Caki2 (cell line): ENCODE measurements around the gene CDK4. TPM values are rescaled to one million over a fixed set of nuclear protein-coding genes. Genes with fewer than 3 reads are reported as not detected.
"Not testable (repeated sequence)": the region's sequence is repeated elsewhere in the genome, so short reads cannot be mapped to it uniquely, and the experiment has no call there.

Experiments used
- DNase-seq: peaks from one replicate; pipeline ENCODE4 v3.0.0-alpha.2; 2015; ENCODE audit warnings: low read depth
- in situ Hi-C: cut with HindIII; loops from 2 replicates; pipeline ENCODE4 v1.10.0; 2016; ENCODE audit warnings: low sequenced_read_pairs, low pct_unique_long_range_greater_than_20kb, mixed read lengths
- total RNA-seq: library from RNA; depleted of rRNA; stranded (reverse); fragments of >200 nt; shearing (Covaris generic); gene quantifications from 2 replicates; pipeline ENCODE4 v1.2.3, GENCODE V29; 2014; ENCODE audit warnings: low replicate concordance

Gene CDK4
- total RNA-seq, 1 experiment from 2014 or later: 654 TPM

- in situ Hi-C loops, DNase-seq: not testable (repeated sequence)
Measured at GRCh38 chr12:57774634-57775033, 22.5 kb upstream of the CDK4 start.

- in situ Hi-C loops: no loop called here
- DNase-seq: no peak
Measured at GRCh38 chr12:57772429-57773322, 20.6 kb upstream of the CDK4 start, which contains the start of gene EEF1AKMT3. EEF1AKMT3 (plus strand) TSS chr12:57772614; CDS start chr12:57772725, 111 bp downstream.

GRCh38 chr12:57771873-57772428, 19.8 kb upstream of the CDK4 start, which contains the start of gene METTL1:
METTL1 (minus strand) TSS chr12:57772105; CDS start chr12:57772083, 22 bp downstream.
- DNase-seq: peak; percentile 99
- in situ Hi-C loops: no loop called here

GRCh38 chr12:57771236-57771872, 19.2 kb upstream of the CDK4 start:
- in situ Hi-C loops: no loop called here
- no peak for DNase-seq

GRCh38 chr12:57770734-57771133, 18.6 kb upstream of the CDK4 start:
- DNase-seq: no peak
- in situ Hi-C loops: no loop called here

- no peak for DNase-seq
- in situ Hi-C loops: no loop called here
Measured at GRCh38 chr12:57769594-57769993, 17.5 kb upstream of the CDK4 start.

GRCh38 chr12:57767876-57768275, 15.8 kb upstream of the CDK4 start:
- no peak for DNase-seq
- in situ Hi-C loops: no loop called here

GRCh38 chr12:57767305-57767698, 15.2 kb upstream of the CDK4 start:
- in situ Hi-C loops: no loop called here
- no peak for DNase-seq

GRCh38 chr12:57766464-57767304, 14.6 kb upstream of the CDK4 start, which contains the start of gene CYP27B1:
CYP27B1 (minus strand) TSS chr12:57767078; CDS start chr12:57767041, 37 bp downstream.
- peak; percentile 58 for DNase-seq
- in situ Hi-C loops: no loop called here

GRCh38 chr12:57765698-57766463, 13.8 kb upstream of the CDK4 start:
- in situ Hi-C loops: no loop called here
- DNase-seq: no peak

GRCh38 chr12:57765003-57765697, 13.0 kb upstream of the CDK4 start:
- in situ Hi-C loops: no loop called here
- DNase-seq: peak; percentile 45

GRCh38 chr12:57764662-57765002, 12.5 kb upstream of the CDK4 start:
- DNase-seq: no peak
- in situ Hi-C loops: no loop called here

- no peak for DNase-seq
- in situ Hi-C loops: no loop called here
Measured at GRCh38 chr12:57763881-57764661, 12.0 kb upstream of the CDK4 start.

- DNase-seq: no peak
- in situ Hi-C loops: no loop called here
Measured at GRCh38 chr12:57762463-57762862, 10.4 kb upstream of the CDK4 start.

GRCh38 chr12:57761391-57761998, 9.4 kb upstream of the CDK4 start:
- no peak for DNase-seq
- in situ Hi-C loops: no loop called here

GRCh38 chr12:57760347-57760982, 8.4 kb upstream of the CDK4 start:
- no peak for DNase-seq
- in situ Hi-C loops: no loop called here
